Heart left ventricle (tissue), 16 donors: ENCODE results near the gene ADGRV1. TPM values are rescaled to one million over a fixed set of nuclear protein-coding genes. Genes with fewer than 3 reads are reported as not detected.
A peak's percentile ranks its signal among the peaks of the same experiment; 100 is the strongest.

Experiments used
- ATAC-seq, 4 donors: fragments of 200-7000 bp; cut with Tn5 transposase; one replicate each; pipeline ENCODE4 v1.9.1; 2020 to 2022; ENCODE audit warnings: moderate library complexity in 4 of 4, mild to moderate bottlenecking in 3 of 4, moderate number of reproducible peaks in 1 of 4
- DNase-seq, 5 donors: peaks; one replicate each; pipeline ENCODE4 v3.0.0-alpha.2; 2020
- H3K27ac ChIP-seq, 12 donors: fragments of 200-600 bp; sonication (generic) in 4 of 12; one replicate each; pipeline versions ENCODE4 v1.5.0 to v1.8.0; 2016 to 2022; ENCODE audit warnings: mild to moderate bottlenecking in 2 of 12
- H3K27me3 ChIP-seq, 9 donors: fragments of 200-600 bp; sonication (generic) in 2 of 9; one replicate each; pipeline versions ENCODE4 v1.5.1 to v1.8.0; 2016 to 2022; ENCODE audit warnings: mild to moderate bottlenecking in 3 of 9
- H3K36me3 ChIP-seq, 9 donors: fragments of 200-600 bp; sonication (generic) in 2 of 9; one replicate each; pipeline versions ENCODE4 v1.5.0 to v1.8.0; 2018 to 2022; ENCODE audit warnings: mild to moderate bottlenecking in 2 of 9
- H3K4me1 ChIP-seq, 12 donors: fragments of 200-600 bp; sonication (generic) in 4 of 12; one replicate each; pipeline versions ENCODE4 v1.5.0 to v1.8.0; 2016 to 2022; ENCODE audit warnings: mild to moderate bottlenecking in 3 of 12
- H3K4me3 ChIP-seq, 12 donors: fragments of 200-600 bp; sonication (generic) in 4 of 12; one replicate each; pipeline versions ENCODE4 v1.5.0 to v1.8.0; 2017 to 2022; ENCODE audit warnings: mild to moderate bottlenecking in 9 of 12, moderate library complexity in 4 of 12
- H3K9me3 ChIP-seq, 12 donors: fragments of 200-600 bp; sonication (generic) in 4 of 12; one replicate each; pipeline versions ENCODE4 v1.5.0 to v1.8.0; 2016 to 2022; ENCODE audit warnings: mild to moderate bottlenecking in 1 of 12
- CTCF ChIP-seq, 12 donors: fragments of 200-600 bp; sonication (generic) in 4 of 12; IDR thresholded peaks; one replicate each; pipeline versions ENCODE4 v1.5.0 to v1.8.0; 2018 to 2022; ENCODE audit warnings: antibody characterized with exemption in 12 of 12, mild to moderate bottlenecking in 5 of 12
- POLR2A ChIP-seq, 2 donors: fragments of 450-650 bp; IDR thresholded peaks; one replicate each; pipeline ENCODE4 v1.6.1; 2017; ENCODE audit warnings: antibody characterized with exemption in 2 of 2, mild to moderate bottlenecking in 2 of 2, moderate library complexity in 2 of 2
- WGBS, 4 donors: extraction: QIAGEN DNeasy Blood & Tissue Kit in 2 of 4; methylation state at CpG; one replicate each; pipeline versions ENCODE4 v1.1.5 to v1.1.7; 2013 to 2018; 5-methylcytosine and 5-hydroxymethylcytosine counted together
- intact Hi-C, 10 donors: fragments of 100-400 bp; cut with DNase I; formaldehyde crosslinking; loops; one replicate each; pipeline versions ENCODE4 v1.11.1 to v1.14.2; 2022
- polyA plus RNA-seq, 2 donors: library from polyadenylated mRNA; stranded (reverse); fragments of 200-250 nt; gene quantifications; one replicate each; pipeline ENCODE4 v1.2.3, GENCODE V29; 2013
- total RNA-seq, 9 donors: library from RNA; depleted of rRNA in 2 of 9; stranded (reverse); fragments of >200 nt in 2 of 9; fragmentation: NEBNext Ultra II Directional in 3 of 9; extraction: Animal tissue kit (Norgen Biotek cat#: 25700) in 3 of 9; gene quantifications; one replicate each; pipeline versions ENCODE4 v1.1.0 to v1.2.4, GENCODE V29; 2016 to 2023
- donor health status: ischemic (EF 13 %, LVEDD 7.1; RV severe dilation, severe dysfunction).
- donor health status: healthy with polysubstance abuse.
- donor health status: DM: no; HTN: yes; CAD: no.
- donor health status: DM: no; HTN: no; CAD: no.
- donor health status: ischemic (EF 25% LVEDD 6.9; RV normal size, moderate dysfunction).
- donor health status: ischemic (EF 25% LVEDD 5.7; RV mildly dilated, moderate dysfunction).
- donor health status: healthy.
- donor health status: DM: yes; HTN: yes; CAD: no.
- donor health status: ischemic (EF 35%, LVEDD 5.7; RV mildly dilated, moderate dysfunction).
- donor health status: nonischemic (EF 11% LVEDD 7.7; RV severe dilation, severe dysfunction).
- donor health status: DM: yes; HTN: yes; CAD: no.
- donor health status: PGD.
- donor health status: ischemic (EF 29% LVEDD 5.4; RV normal size, mild dysfunction).
- donor health status: nonischemic (EF 23%, LVEDD 6.1; RV moderate dilation, normal function).

ADGRV1 gene
- total and polyA plus RNA-seq, 11 donors, result 0.25 to 0.29 TPM; not detected in 9

- TF ChIP-seq POLR2A (IDR thresholded peaks at IDR 0.05), result no peak
- no peak for TF ChIP-seq CTCF (IDR thresholded peaks at IDR 0.05)
- intact Hi-C loops, result loop anchor here in 1 of 10 donors (10.0 kb wide), 1 partner anchor 63 kb away; no protein-coding TSS in a partner anchor
- DNase-seq (no peak), ATAC-seq (no peak)
- Histone ChIP-seq H3K27ac (peak overlapping the region in 1 of 12 donors; percentile 53), H3K4me3 (no peak overlapping the region), H3K4me1 (peaks cover 0 to 14% (median 3%) of the 10 kb centered on the region in 12 donors), H3K9me3 (no peaks in the 10 kb centered on the region), H3K36me3 (no peaks in the 10 kb centered on the region), H3K27me3 (no peaks in the 10 kb centered on the region)
- 86 to 94% (median 88%) methylated on average over 3 of the region's 3 CpGs for WGBS, 4 donors
These were observed 619.0 kb downstream of the ADGRV1 start for GRCh38 chr5:91177639-91178038.

GRCh38 chr5:91178461-91178860, 619.9 kb downstream of the ADGRV1 start:
- no peaks in the 10 kb centered on the region for H3K27me3 ChIP-seq
- 55 to 68% (median 66%) methylated on average over 2 of the region's 2 CpGs for WGBS, 4 donors
- H3K36me3 ChIP-seq, result no peaks in the 10 kb centered on the region
- H3K27ac ChIP-seq, result peak overlapping the region in 6 of 12 donors; percentile 22 to 53 (median 35)
- DNase-seq, result no peak
- TF ChIP-seq POLR2A (IDR thresholded peaks at IDR 0.05), result no peak
- no peak for TF ChIP-seq CTCF (IDR thresholded peaks at IDR 0.05)
- H3K4me3 ChIP-seq, result no peak overlapping the region
- no peak for ATAC-seq
- peaks cover 0 to 20% (median 3%) of the 10 kb centered on the region in 12 donors for H3K4me1 ChIP-seq
- intact Hi-C loops, result loop anchor here in 1 of 10 donors (10.0 kb wide), 1 partner anchor 64 kb away; no protein-coding TSS in a partner anchor
- no peaks in the 10 kb centered on the region for H3K9me3 ChIP-seq

GRCh38 chr5:91179018-91179417, 620.4 kb downstream of the ADGRV1 start:
- intact Hi-C loops, result loop anchor here in 1 of 10 donors (10.0 kb wide), 1 partner anchor 64 kb away; no protein-coding TSS in a partner anchor
- H3K9me3 ChIP-seq, result no peaks in the 10 kb centered on the region
- no peak for DNase-seq
- no peak for ATAC-seq
- H3K36me3 ChIP-seq, result no peaks in the 10 kb centered on the region
- peaks cover 0 to 26% (median 3%) of the 10 kb centered on the region in 12 donors for H3K4me1 ChIP-seq
- H3K27me3 ChIP-seq, result no peaks in the 10 kb centered on the region
- TF ChIP-seq POLR2A (IDR thresholded peaks at IDR 0.05), result no peak
- TF ChIP-seq CTCF (IDR thresholded peaks at IDR 0.05), result no peak
- peak overlapping the region in 3 of 12 donors; percentile 22 to 37 (median 29) for H3K27ac ChIP-seq
- H3K4me3 ChIP-seq, result no peak overlapping the region
- WGBS, 4 donors, result 82 to 86% (median 83%) methylated on average over 1 of the region's 1 CpG

- no peak for TF ChIP-seq CTCF (IDR thresholded peaks at IDR 0.05)
- TF ChIP-seq POLR2A (IDR thresholded peaks at IDR 0.05), result no peak
- Histone ChIP-seq H3K27ac (no peak overlapping the region), H3K4me1 (peaks cover 0 to 31% (median 3%) of the 10 kb centered on the region in 12 donors), H3K36me3 (no peaks in the 10 kb centered on the region), H3K4me3 (no peak overlapping the region), H3K27me3 (no peaks in the 10 kb centered on the region), H3K9me3 (no peaks in the 10 kb centered on the region)
- DNase-seq (no peak), ATAC-seq (no peak)
- intact Hi-C loops, result loop anchor here in 1 of 10 donors (10.0 kb wide), 1 partner anchor 66 kb away; no protein-coding TSS in a partner anchor
- 92 to 100% (median 98%) methylated on average over 5 of the region's 5 CpGs for WGBS, 4 donors
These were observed 621.9 kb downstream of the ADGRV1 start for GRCh38 chr5:91180506-91180905.
